GM21576 (cell line): Measurements from ENCODE around the gene VWA1.
"Not testable (repeated sequence)": the region's sequence is repeated elsewhere in the genome, so short reads cannot be mapped to it uniquely, and the experiment has no call there.

Experiments
- ATAC-seq: cut with Tn5 transposase; IDR thresholded peaks from one replicate; pipeline ENCODE4 v1.9.1; 2021; ENCODE audit warnings: mild to moderate bottlenecking, moderate library complexity; ENCODE audit not compliant: unreplicated experiment

The VWA1 gene

DNA sequence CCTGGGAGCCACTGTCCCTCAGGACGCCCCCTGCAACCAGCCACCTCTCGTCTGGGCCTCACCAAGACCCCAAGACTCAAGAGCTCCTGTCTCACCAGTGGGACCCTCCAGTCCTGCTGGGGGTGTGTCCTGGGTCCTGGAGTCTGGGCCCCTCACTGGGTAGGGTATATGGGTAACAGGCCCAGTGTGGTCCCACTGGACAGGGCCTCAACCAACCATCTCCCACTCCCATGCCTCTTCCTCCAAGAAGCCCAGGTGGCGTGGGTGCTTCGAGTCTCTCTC, 725 bp upstream of the VWA1 start:
- no peak for ATAC-seq

- ATAC-seq: no peak
Observed at GRCh38 chr1:1435911-1436629, 580 bp downstream of the VWA1 start.

DNA sequence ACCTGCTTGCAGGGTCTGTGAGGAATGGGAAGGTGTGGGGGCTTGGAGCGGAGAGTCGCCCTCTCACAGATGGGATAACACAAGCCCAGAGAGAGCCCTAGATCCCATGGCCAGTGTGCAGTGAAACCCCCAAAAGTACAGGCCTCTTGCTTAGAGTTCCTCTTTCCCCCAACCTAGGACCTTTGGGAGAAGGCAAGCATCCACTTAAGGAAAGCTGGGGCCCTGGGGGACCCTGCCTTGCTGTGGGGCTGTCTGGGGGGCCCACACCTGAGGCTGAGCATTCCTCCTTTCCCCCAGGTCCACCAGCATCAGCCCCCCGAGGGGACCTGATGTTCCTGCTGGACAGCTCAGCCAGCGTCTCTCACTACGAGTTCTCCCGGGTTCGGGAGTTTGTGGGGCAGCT, 1.1 kb downstream of the VWA1 start:
- no peak for ATAC-seq

- ATAC-seq: no peak
Observed at GRCh38 chr1:1437033-1437903, 1.8 kb downstream of the VWA1 start.

- no peak for ATAC-seq
Observed at GRCh38 chr1:1437904-1438376, 2.5 kb downstream of the VWA1 start.

- ATAC-seq: no peak
Observed at GRCh38 chr1:1438531-1439381, 3.3 kb downstream of the VWA1 start.

DNA sequence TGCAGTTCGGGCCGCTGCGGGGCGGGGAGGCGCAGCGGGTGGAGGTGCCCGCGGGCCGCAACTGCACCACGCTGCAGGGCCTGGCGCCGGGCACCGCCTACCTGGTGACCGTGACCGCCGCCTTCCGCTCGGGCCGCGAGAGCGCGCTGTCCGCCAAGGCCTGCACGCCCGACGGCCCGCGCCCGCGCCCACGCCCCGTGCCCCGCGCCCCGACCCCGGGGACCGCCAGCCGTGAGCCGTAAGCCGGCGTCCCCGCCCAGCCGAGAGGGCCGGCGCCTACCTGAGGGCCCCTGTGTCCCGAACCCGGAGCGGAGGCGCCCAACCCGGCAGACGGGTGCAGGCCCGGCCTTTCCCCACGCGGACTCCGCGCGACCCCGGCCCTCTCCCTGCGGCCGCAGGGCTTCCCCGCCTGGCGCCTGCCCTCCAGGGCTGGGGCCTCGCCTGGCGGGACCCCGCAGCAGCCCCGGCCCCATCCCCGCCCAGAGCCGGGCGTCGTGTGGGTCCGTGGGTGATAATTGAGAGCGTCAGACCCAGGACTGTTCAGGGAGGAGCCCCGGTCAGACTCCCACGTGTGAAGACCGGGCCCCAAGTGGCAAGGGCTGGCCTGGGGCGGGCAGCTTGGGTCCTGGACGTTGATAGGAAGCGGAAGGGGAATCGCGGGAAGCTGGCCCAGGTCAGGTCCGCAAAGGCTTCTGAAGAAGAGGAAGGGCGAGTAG, 4.2 kb downstream of the VWA1 start:
- no peak for ATAC-seq

DNA sequence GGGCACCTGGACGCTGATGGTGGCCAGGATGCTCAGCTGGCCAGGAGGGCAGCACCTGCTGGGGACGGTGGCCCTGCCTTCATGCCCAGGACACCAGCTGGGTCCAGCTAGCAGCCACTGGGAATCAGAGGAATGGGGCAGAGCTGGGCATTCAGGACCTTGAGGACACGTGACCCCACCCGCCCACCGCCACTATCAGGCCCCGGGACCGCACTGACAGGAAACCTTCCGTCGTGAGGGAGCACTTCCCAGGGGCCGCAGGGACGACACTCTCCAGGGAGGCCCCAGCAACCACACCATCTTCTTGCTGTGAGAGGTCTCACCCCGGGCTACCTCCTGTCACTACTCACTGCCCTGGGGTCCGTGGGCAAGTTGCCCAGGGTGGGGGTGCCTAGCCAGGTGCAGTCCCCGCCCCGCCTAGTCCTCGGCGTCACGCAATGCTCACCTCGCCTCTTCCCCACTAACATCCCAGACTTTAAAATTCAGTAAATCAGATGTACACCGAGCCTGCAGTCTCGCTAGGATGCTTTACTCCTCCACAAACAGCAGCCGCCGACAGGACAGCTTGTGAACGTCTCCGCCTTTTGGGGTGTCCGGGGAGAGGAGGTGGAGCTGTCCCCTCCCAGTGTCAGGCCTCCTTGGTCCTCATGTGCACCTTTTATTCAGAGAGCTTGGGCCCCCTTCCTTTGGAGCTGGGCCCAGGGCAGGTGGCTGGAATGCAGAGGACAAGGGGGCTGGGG, 4.9 kb downstream of the VWA1 start:
- ATAC-seq: no peak

- no peak for ATAC-seq
Observed at GRCh38 chr1:1441002-1441888, 5.8 kb downstream of the VWA1 start.

GRCh38 chr1:1442069-1442770, 6.7 kb downstream of the VWA1 start:
- no peak for ATAC-seq

DNA sequence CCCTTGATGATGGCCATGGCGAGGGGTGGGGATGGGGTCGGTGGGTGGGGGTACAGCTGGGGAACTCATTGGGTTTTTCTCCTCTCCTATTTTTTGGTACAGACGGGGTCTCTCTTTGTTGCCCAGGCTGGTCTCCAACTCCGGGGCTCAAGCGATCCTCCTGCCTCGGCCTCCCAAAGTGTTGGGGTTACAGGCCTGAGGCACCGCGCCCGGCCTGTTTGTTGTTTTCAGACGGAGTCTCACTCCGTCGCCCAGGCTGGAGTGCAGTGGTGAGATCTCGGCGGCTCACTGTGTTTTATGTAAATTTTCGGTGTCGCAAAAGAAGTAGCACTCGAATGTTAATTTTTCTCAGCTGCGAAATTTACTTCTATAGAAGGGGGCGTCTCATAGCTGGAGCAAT, 11.1 kb downstream of the VWA1 start:
- ATAC-seq: not testable (repeated sequence)

- ATAC-seq: no peak
Observed at GRCh38 chr1:1449099-1449739, 13.7 kb downstream of the VWA1 start, which contains the start of gene ATAD3C. TSS of gene ATAD3C (plus strand) at chr1:1449689. CDS start at chr1:1450684, 995 bp downstream.

- ATAC-seq: not testable (repeated sequence)
Observed at GRCh38 chr1:1450616-1451015, 15.1 kb downstream of the VWA1 start.

DNA sequence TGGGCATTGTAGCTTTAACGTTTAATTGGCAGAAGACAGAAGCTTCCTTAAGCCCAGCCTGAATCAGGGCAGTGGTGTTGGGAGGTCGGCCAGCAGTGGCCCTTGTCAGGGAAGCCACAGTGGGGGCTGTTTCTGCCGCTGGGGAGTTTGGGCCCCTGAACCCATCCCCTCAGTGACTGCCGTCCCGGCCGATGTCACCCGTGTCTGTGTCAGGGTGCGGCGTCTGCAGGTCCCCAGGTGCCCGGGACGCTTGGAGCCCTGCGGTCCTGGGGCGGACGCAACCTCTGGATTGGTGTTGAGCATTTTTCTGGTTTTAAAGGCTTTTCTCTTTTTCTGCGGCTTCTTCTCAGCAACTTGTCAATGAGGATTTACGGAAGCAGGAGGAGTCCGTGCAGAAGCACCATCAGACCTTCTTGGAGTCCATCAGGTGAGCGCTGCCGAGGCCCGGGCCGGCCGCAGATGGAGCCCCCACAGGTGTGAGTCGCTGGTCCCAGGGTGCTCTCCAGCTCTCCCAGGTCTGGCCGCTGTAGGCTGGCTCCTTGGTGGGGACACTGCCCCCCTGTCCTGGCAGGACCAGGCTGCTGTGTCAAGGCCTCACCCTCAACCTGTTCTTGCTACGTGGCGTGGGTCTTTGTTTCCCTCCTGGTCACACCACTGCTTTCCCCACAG, 16.3 kb downstream of the VWA1 start:
- ATAC-seq: no peak

DNA sequence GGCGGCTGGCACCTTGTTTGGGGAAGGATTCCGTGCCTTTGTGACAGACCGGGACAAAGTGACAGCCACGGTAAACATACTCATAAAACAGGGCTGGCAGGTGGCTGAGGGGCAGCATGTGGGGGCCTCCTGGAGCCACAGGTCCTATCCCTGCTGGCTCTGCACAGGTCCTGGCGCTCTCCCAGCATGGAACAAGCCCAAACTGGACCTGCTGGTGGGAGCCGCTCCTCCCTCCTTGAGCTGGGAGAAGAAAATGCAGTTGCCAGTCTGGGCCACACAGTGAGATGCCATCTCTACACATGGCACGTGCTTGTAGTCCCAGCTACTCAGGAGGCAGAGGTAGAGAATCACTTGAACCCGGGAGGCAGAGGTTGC, 16.9 kb downstream of the VWA1 start:
- not testable (repeated sequence) for ATAC-seq

- ATAC-seq: no peak
Observed at GRCh38 chr1:1452882-1453281, 17.4 kb downstream of the VWA1 start.

DNA sequence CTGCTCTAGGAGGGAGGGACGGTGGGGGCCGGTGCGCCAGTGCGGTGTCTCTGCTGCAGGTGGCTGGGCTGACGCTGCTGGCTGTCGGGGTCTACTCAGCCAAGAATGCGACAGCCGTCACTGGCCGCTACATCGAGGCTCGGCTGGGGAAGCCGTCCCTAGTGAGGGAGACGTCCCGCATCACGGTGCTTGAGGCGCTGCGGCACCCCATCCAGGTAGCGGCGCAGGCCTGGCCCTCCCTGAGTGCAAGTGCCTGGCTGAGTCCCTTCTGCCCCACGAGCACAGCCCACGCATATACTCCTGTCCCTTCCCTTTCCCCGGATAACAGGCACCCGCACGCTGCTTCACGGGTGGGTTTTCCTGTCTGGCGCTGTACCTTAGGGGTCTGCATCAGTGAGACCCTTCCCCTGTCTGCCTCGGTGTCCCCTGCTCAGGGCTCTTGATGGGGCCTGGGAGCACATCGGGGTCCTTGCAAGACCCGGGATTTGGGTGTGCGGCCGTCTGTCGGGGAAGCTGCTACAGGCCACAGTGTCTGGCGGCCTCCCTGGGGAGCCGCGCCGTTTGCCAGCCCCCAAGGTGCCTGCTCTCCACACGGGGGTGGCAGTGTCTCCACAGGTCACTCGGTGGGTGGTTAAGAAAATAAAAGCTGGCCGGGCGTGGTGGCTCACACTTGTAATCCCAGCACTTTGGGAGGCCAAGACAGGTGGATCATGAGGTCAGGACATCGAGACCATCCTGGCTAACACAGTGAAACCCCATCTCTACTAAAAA, 19.0 kb downstream of the VWA1 start:
- ATAC-seq: not testable (repeated sequence)
